Measurements from ENCODE around the gene GP1BA. TPM values are rescaled to one million over a fixed set of nuclear protein-coding genes. Genes with fewer than 3 reads are reported as not detected.
A peak's percentile ranks its signal among the peaks of the same experiment; 100 is the strongest.

The GP1BA gene
- total RNA-seq, 1 donor from 2014 or later = not detected

DNA sequence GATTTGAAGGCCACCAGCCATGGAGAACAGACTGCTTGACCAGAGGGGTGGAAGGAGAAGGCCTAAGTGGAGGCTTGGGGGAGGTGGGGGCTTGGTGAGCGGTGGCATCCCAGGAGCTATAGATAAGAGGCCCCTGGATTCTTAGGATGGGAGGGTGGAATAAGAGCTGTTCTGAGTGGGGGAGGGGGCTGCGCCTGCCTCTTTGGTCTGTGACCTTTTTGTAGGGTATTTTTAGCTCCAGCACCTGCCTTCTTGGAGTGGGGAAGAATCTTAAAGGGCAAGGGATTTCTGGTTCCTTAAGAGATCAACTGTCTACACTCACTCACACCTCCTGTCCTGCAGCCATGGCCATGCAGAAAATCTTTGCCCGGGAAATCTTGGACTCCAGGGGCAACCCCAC, 19.4 kb downstream of the GP1BA start:
- peaks cover 5% of the 10 kb centered on the region for H3K36me3 Mint-ChIP-seq

DNA sequence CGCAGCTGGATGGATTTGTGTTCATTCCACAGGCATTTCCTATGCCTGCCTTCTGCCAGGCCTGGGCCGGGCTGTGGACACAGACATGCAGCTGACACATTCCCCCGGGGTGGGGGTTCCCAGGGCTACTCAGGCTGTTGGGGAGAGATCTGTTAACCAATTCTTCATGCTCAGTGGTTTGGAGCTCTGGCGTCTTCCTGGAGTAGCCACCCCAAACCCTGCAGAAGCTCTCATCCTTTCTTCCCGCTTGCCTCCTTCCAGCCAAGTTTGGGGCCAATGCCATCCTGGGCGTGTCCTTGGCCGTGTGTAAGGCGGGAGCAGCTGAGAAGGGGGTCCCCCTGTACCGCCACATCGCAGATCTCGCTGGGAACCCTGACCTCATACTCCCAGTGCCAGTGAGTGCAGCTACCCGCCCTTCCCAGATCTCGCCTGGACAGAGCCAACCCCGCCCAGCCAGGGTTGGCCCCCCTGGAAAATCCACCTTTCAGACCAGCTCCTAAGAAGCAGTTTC, 21.4 kb downstream of the GP1BA start:
- TF ChIP-seq, protein P1, sequence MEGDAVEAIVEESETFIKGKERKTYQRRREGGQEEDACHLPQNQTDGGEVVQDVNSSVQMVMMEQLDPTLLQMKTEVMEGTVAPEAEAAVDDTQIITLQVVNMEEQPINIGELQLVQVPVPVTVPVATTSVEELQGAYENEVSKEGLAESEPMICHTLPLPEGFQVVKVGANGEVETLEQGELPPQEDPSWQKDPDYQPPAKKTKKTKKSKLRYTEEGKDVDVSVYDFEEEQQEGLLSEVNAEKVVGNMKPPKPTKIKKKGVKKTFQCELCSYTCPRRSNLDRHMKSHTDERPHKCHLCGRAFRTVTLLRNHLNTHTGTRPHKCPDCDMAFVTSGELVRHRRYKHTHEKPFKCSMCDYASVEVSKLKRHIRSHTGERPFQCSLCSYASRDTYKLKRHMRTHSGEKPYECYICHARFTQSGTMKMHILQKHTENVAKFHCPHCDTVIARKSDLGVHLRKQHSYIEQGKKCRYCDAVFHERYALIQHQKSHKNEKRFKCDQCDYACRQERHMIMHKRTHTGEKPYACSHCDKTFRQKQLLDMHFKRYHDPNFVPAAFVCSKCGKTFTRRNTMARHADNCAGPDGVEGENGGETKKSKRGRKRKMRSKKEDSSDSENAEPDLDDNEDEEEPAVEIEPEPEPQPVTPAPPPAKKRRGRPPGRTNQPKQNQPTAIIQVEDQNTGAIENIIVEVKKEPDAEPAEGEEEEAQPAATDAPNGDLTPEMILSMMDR (conservative IDR thresholded peaks at IDR 0.05) = no peak
- Mint-ChIP-seq H3K9me3 (no peaks in the 10 kb centered on the region), H3K4me3 (no peak overlapping the region), H3K36me3 (no peaks in the 10 kb centered on the region), H3K27ac (peak overlapping the region; percentile 51), H3K27me3 (no peaks in the 10 kb centered on the region), H3K4me1 (ENCODE audit: unreplicated experiment) (peaks cover 23% of the 10 kb centered on the region)
- DNase-seq (ENCODE audit: extremely low spot score, unreplicated experiment) = no peak

More for the DNA sequence above, 19.4 kb downstream of the GP1BA start:
- no peak for DNase-seq (ENCODE audit: extremely low spot score, unreplicated experiment)
- TF ChIP-seq, protein P1 (conservative IDR thresholded peaks at IDR 0.05) = no peak
- Mint-ChIP-seq H3K4me3 (peak overlapping the region; percentile 84), H3K4me1 (ENCODE audit: unreplicated experiment) (peaks cover 27% of the 10 kb centered on the region), H3K27ac (peak overlapping the region; percentile 72), H3K27me3 (no peaks in the 10 kb centered on the region), H3K9me3 (no peaks in the 10 kb centered on the region)

DNA sequence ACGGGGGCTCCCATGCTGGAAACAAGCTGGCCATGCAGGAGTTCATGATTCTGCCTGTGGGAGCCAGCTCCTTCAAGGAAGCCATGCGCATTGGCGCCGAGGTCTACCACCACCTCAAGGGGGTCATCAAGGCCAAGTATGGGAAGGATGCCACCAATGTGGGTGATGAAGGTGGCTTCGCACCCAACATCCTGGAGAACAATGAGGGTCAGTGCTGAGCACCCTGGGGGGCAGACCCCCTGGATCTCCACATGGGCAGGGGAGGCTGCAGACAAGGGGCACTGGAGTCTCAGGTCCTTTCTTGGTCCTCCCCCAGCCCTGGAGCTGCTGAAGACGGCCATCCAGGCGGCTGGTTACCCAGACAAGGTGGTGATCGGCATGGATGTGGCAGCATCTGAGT, 23.0 kb downstream of the GP1BA start:
- Mint-ChIP-seq H3K36me3 (peaks cover 3% of the 10 kb centered on the region), H3K27me3 (no peaks in the 10 kb centered on the region), H3K4me3 (no peak overlapping the region), H3K9me3 (no peaks in the 10 kb centered on the region), H3K4me1 (ENCODE audit: unreplicated experiment) (peaks cover 23% of the 10 kb centered on the region), H3K27ac (no peak overlapping the region)
- TF ChIP-seq, protein P1 (conservative IDR thresholded peaks at IDR 0.05) = no peak
- no peak for DNase-seq (ENCODE audit: extremely low spot score, unreplicated experiment)

DNA sequence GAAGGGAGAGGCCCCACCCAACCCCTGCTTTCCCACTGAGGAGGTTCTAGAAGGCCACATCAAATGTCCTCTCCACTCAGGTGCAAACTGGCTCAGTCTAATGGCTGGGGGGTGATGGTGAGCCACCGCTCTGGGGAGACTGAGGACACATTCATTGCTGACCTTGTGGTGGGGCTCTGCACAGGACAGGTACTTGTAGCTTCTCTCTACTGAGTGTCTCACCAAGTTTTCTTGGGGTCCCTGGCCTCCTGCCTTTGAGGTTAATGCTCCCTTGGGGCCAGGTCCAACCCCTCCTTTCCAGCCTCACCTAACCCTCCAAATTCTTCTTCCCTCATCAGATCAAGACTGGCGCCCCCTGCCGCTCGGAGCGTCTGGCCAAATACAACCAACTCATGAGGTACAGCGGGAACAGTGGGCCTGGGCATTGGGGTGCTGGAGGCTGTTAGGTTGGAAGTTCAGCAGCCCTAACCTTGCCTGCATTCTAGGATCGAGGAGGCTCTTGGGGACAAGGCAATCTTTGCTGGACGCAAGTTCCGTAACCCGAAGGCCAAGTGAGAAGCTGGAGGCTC, 24.5 kb downstream of the GP1BA start:
- Mint-ChIP-seq H3K9me3 (no peaks in the 10 kb centered on the region), H3K4me1 (ENCODE audit: unreplicated experiment) (peaks cover 16% of the 10 kb centered on the region), H3K27me3 (no peaks in the 10 kb centered on the region), H3K4me3 (no peak overlapping the region), H3K27ac (no peak overlapping the region), H3K36me3 (peaks cover 10% of the 10 kb centered on the region)
- no peak for DNase-seq (ENCODE audit: extremely low spot score, unreplicated experiment)
- TF ChIP-seq, protein P1 (conservative IDR thresholded peaks at IDR 0.05) = no peak

DNA sequence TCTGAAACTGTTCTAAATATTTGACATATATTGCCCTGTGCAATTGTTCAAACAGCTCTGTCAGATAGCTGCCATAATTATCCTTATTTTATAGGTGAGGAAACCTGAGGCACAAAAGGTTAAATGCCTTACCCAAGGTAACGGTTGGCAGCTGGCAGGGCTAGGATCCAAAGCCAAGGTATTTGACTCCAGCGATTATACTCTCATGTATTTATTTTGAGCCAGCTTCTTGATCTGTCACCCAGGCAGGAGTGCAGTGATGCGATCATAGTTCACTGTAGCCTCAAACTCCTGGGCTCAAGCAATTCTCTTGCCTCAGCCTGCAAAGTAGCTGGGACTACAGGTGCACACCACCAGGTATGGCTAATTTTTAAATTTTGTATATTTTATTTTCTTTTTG, 26.0 kb downstream of the GP1BA start:
- Mint-ChIP-seq H3K9me3 (no peaks in the 10 kb centered on the region), H3K36me3 (peaks cover 13% of the 10 kb centered on the region), H3K27me3 (no peaks in the 10 kb centered on the region), H3K4me1 (ENCODE audit: unreplicated experiment) (peaks cover 16% of the 10 kb centered on the region), H3K4me3 (no peak overlapping the region), H3K27ac (no peak overlapping the region)
- TF ChIP-seq, protein P1 (conservative IDR thresholded peaks at IDR 0.05) = no peak
- DNase-seq (ENCODE audit: extremely low spot score, unreplicated experiment) = no peak

Data from type B pancreatic cell (in vitro differentiated cells).